ENCODE measurements around the gene ZMIZ1. TPM values are rescaled to one million over a fixed set of nuclear protein-coding genes. Genes with fewer than 3 reads are reported as not detected.
A peak's percentile ranks its signal among the peaks of the same experiment; 100 is the strongest.

Gene ZMIZ1
- total RNA-seq, 6 experiments from 2014 or later: 38.6 to 60.3 (median 51.2) TPM

GRCh38 chr10:79245539-79246208 is 176.9 kb downstream of the ZMIZ1 start:
- Mint-ChIP-seq H3K9me3 (no peaks in the 10 kb centered on the region), H3K36me3 (ENCODE audit: low read depth) (peaks cover 8% of the 10 kb centered on the region; the same call in 1 of the 2 replicates), H3K27ac (peak overlapping the region; percentile 61), H3K27me3 (ENCODE audit: insufficient read depth) (peaks cover 12% of the 10 kb centered on the region), H3K4me1 (ENCODE audit: low read depth) (peaks cover 55% of the 10 kb centered on the region), H3K4me3 (no peak overlapping the region)
- no peak for DNase-seq
- no peak for TF ChIP-seq CTCF (IDR thresholded peaks at IDR 0.05)

- Mint-ChIP-seq H3K9me3 (no peaks in the 10 kb centered on the region), H3K27ac (peak overlapping the region; percentile 61), H3K4me1 (ENCODE audit: low read depth) (peaks cover 50% of the 10 kb centered on the region), H3K36me3 (ENCODE audit: low read depth) (peaks cover 10% of the 10 kb centered on the region; the same call in 1 of the 2 replicates), H3K4me3 (no peak overlapping the region), H3K27me3 (ENCODE audit: insufficient read depth) (peaks cover 12% of the 10 kb centered on the region)
- DNase-seq: no peak
- TF ChIP-seq CTCF (IDR thresholded peaks at IDR 0.05): no peak
Observed at GRCh38 chr10:79246209-79246581, 177.4 kb downstream of the ZMIZ1 start.

GRCh38 chr10:79246606-79247275 is 178.0 kb downstream of the ZMIZ1 start:
- DNase-seq: no peak
- Mint-ChIP-seq H3K4me1 (ENCODE audit: low read depth) (peaks cover 44% of the 10 kb centered on the region), H3K9me3 (no peaks in the 10 kb centered on the region), H3K36me3 (ENCODE audit: low read depth) (peaks cover 13% of the 10 kb centered on the region; the same call in 1 of the 2 replicates), H3K27me3 (ENCODE audit: insufficient read depth) (peaks cover 12% of the 10 kb centered on the region), H3K4me3 (no peak overlapping the region), H3K27ac (peak overlapping the region; percentile 61; the same call in 1 of the 2 replicates)
- TF ChIP-seq CTCF (IDR thresholded peaks at IDR 0.05): no peak

GRCh38 chr10:79247373-79248137 is 178.8 kb downstream of the ZMIZ1 start:
- H3K27me3 Mint-ChIP-seq (ENCODE audit: insufficient read depth): peaks cover 12% of the 10 kb centered on the region
- DNase-seq: no peak
- peak overlapping the region; percentile 2; the same call in 1 of the 2 replicates for H3K27ac Mint-ChIP-seq
- peaks cover 13% of the 10 kb centered on the region; the same call in 1 of the 2 replicates for H3K36me3 Mint-ChIP-seq (ENCODE audit: low read depth)
- H3K4me3 Mint-ChIP-seq: no peak overlapping the region
- TF ChIP-seq CTCF (IDR thresholded peaks at IDR 0.05): no peak
- H3K4me1 Mint-ChIP-seq (ENCODE audit: low read depth): peaks cover 41% of the 10 kb centered on the region
- H3K9me3 Mint-ChIP-seq: no peaks in the 10 kb centered on the region

GRCh38 chr10:79248341-79249185 is 179.8 kb downstream of the ZMIZ1 start:
- Mint-ChIP-seq H3K36me3 (ENCODE audit: low read depth) (peaks cover 13% of the 10 kb centered on the region; the same call in 1 of the 2 replicates), H3K27me3 (ENCODE audit: insufficient read depth) (peaks cover 17% of the 10 kb centered on the region), H3K4me3 (no peak overlapping the region), H3K4me1 (ENCODE audit: low read depth) (peaks cover 41% of the 10 kb centered on the region), H3K27ac (no peak overlapping the region; the same call in 1 of the 2 replicates), H3K9me3 (no peaks in the 10 kb centered on the region)
- TF ChIP-seq CTCF (IDR thresholded peaks at IDR 0.05): no peak
- no peak for DNase-seq

Measured in HFFc6 (cell line).